ENCODE data around the gene TAF4B. TPM values are rescaled to one million over a fixed set of nuclear protein-coding genes. Genes with fewer than 3 reads are reported as not detected.

Gene TAF4B
- total and polyA plus RNA-seq, 2 of the 8 experiments (the other 6 are each of a cell fraction or from before 2014, with no cell fraction given), result 9.3 to 19.8 TPM

- TF ChIP-seq RNF2 (IDR thresholded peaks at IDR 0.05; ENCODE audit: borderline replicate concordance, low read depth, low read length, missing control alignments, poor library complexity, severe bottlenecking), result no peak
These were observed 106.7 kb downstream of the TAF4B start (continued) for GRCh38 chr18:26332991-26333390.
